ENCODE results near the gene EIF2D.
A peak's percentile ranks its signal among the peaks of the same experiment; 100 is the strongest.

Gene EIF2D

DNA sequence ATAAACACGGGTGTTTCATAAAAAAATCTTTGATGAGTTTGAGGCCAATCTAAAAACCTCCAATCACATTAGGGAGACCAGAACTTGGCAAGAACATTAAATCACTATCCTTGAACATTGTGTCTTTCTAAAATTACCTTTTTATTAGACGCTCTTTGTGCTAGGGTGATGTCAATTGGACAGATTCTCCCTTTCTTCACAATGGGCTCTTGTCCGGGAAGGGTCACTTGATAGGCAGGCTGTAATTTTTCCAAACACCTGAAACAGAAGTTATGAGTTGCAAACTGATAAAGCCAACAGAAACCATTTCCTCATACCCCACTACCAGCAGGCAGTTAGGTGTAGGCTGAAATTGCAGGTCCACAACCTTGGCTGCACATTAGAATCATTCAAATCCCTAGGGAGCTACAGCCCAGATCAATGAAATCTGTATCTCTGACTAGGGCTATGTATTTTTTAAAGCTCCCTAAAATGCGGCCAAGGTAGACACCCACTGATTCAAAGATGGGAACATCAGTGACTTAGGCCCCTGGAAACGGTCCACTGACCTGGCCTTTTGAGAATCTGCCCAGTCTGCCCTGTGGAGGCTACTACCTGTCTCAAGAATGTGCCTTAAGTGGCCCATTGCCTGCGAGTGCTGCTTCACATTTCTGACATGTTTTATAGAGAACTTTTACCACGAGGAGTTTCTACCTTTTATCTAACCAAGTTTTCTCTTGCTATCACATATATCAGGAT is 16.5 kb downstream of the EIF2D start:
- Histone ChIP-seq H3K9ac (ENCODE audit: low read depth, low read length) (no peak overlapping the region), H3K4me1 (ENCODE audit: control insufficient read depth, insufficient read depth, low read length) (peaks cover 16% of the 10 kb centered on the region), H3K4me3 (ENCODE audit: low read length) (no peak overlapping the region), H3K9me3 (replicated peaks; ENCODE audit: low read length) (no peaks in the 10 kb centered on the region), H3K4me2 (ENCODE audit: low read length) (no peak overlapping the region), H3K36me3 (ENCODE audit: insufficient read depth, low read length) (peaks cover 60% of the 10 kb centered on the region), H3K27me3 (ENCODE audit: control insufficient read depth, insufficient read depth, low read length) (no peaks in the 10 kb centered on the region)

DNA sequence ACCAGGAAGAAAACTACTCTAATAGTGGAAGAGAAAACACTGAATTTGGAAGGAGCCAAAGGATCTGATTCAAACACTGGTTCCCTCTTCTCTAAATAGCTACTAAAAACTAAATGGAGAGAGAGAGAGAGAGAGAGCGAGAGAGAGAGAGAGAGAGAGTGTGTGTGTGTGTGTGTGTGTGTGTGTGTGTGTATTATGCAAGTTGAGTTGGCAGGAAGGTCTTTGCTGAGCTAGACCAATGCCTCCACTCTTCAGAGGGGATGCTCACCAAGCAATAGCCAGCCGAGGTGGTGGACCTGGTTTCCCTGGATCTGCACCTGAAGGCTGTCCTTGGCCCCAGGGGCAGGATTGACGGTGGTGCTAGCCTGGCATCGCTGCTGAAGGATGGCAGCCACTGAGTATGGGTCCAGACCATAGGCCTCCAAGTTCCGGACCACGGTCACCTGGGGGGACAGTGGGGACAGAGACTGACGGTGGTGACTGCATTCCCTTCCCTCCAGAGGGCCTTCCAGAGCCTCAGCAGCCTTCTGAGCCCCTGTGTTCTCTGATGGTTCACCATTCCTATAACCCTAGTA is 18.8 kb downstream of the EIF2D start:
- Histone ChIP-seq H3K4me1 (ENCODE audit: control insufficient read depth, insufficient read depth, low read length) (peaks cover 38% of the 10 kb centered on the region), H3K4me2 (ENCODE audit: low read length) (no peak overlapping the region), H3K36me3 (ENCODE audit: insufficient read depth, low read length) (peaks cover 40% of the 10 kb centered on the region), H3K9ac (ENCODE audit: low read depth, low read length) (no peak overlapping the region), H3K27me3 (ENCODE audit: control insufficient read depth, insufficient read depth, low read length) (no peaks in the 10 kb centered on the region), H3K9me3 (replicated peaks; ENCODE audit: low read length) (no peaks in the 10 kb centered on the region), H3K4me3 (ENCODE audit: low read length) (no peak overlapping the region)

DNA sequence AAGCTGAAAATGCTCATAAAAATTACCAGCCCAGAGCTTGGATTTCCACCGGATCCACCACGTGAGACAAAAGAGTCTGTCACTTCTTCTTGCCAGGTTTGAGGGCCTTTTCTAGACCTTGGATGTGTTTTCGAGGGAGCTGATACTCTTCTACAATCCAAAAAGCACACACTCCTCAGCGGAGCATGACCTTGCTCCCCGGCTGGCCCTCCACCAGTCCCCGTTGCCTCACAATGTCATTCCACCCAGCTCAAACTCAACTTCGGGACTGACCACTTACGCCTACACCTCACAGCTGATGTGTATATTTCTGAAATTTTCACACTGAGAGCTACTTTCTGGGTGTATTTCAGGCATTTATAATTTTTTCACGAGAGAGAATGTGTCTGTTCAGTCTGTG is 20.6 kb downstream of the EIF2D start:
- Histone ChIP-seq H3K4me3 (ENCODE audit: low read length) (no peak overlapping the region), H3K9me3 (replicated peaks; ENCODE audit: low read length) (no peaks in the 10 kb centered on the region), H3K4me1 (ENCODE audit: control insufficient read depth, insufficient read depth, low read length) (peaks cover 43% of the 10 kb centered on the region), H3K27me3 (ENCODE audit: control insufficient read depth, insufficient read depth, low read length) (no peaks in the 10 kb centered on the region), H3K36me3 (ENCODE audit: insufficient read depth, low read length) (peaks cover 32% of the 10 kb centered on the region), H3K4me2 (ENCODE audit: low read length) (no peak overlapping the region), H3K9ac (ENCODE audit: low read depth, low read length) (no peak overlapping the region)

DNA sequence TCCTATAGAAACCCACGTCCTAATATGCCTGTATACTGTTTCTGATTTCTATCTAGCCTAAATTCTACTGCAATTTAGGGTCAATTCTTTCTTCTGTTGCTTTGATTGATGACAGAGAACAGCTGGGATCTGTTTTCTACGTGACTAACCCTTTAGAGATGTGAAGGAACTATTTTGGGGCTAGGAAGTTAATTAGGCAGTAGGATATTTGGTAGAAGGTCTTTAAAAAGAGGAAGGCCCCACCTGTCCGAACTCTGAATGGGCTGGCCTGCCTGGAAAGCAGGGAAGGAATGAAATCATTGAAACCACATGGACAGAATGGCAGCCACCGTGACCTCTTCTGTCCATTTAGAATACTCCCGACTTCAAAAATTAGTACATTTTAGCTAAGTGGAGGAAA is 21.0 kb downstream of the EIF2D start:
- Histone ChIP-seq H3K9me3 (replicated peaks; ENCODE audit: low read length) (no peaks in the 10 kb centered on the region), H3K9ac (ENCODE audit: low read depth, low read length) (no peak overlapping the region), H3K4me2 (ENCODE audit: low read length) (peak overlapping the region; percentile 3), H3K4me1 (ENCODE audit: control insufficient read depth, insufficient read depth, low read length) (peaks cover 47% of the 10 kb centered on the region), H3K36me3 (ENCODE audit: insufficient read depth, low read length) (peaks cover 30% of the 10 kb centered on the region), H3K4me3 (ENCODE audit: low read length) (no peak overlapping the region), H3K27me3 (ENCODE audit: control insufficient read depth, insufficient read depth, low read length) (no peaks in the 10 kb centered on the region)

DNA sequence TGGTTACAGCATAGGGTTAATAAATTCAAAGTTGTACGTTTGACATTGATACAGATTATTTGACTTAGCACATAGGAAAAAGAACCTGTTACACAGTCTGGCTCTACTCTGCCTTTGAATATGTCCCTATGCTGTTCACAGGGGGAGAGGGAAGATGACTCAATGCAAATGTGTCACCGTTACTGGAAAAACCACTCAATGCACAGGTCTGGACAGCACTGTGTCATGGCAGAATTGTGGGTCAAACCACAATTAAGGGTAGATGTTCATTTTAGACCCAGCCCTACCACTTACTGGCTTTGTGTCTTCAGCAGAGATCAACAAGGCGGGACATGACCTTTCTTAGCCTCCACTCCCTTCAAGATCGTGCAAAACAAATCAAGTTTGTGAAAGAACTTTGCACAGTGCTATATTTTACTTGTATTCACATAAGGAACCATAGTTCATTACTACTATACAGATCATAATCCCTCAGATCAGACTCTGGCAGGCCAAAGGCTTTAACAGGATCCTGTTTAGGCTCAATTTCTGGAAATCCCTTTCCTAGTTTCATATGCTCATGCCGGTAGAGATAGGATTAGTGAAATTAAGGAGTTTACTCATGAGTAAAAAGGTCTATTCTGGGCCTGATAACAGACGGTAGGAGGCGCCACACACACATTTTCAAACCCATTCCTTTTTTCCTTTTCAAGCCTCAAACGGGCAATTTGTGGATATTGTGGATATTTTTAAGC is 22.1 kb downstream of the EIF2D start:
- no peak overlapping the region for H3K4me3 ChIP-seq (ENCODE audit: low read length)
- peak overlapping the region; percentile 2 for H3K9ac ChIP-seq (ENCODE audit: low read depth, low read length)
- peaks cover 24% of the 10 kb centered on the region for H3K36me3 ChIP-seq (ENCODE audit: insufficient read depth, low read length)
- no peaks in the 10 kb centered on the region for H3K9me3 ChIP-seq (replicated peaks; ENCODE audit: low read length)
- no peaks in the 10 kb centered on the region for H3K27me3 ChIP-seq (ENCODE audit: control insufficient read depth, insufficient read depth, low read length)
- peaks cover 50% of the 10 kb centered on the region for H3K4me1 ChIP-seq (ENCODE audit: control insufficient read depth, insufficient read depth, low read length)
- H3K4me2 ChIP-seq (ENCODE audit: low read length) = peak overlapping the region; percentile 5

DNA sequence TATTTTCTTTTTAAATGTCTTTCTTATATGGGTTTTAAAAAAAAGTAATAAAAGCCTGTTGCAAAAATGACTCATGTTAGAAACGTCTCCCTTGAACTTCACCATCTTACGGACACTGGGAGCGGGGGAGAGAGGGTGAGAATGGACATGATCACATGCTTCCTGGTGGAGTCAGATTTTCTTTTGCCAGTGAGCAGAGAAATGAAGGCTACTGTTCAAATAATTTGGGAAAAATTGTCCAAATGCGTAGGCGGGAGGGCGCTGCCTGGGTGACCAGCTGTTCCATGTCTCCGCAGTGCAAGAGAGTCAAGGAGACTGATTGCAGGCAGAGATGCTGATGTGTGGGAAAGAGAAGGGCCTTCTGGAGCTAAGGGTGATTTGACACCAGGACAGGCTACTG is 23.1 kb downstream of the EIF2D start:
- Histone ChIP-seq H3K9ac (ENCODE audit: low read depth, low read length) (peak overlapping the region; percentile 37), H3K36me3 (ENCODE audit: insufficient read depth, low read length) (peaks cover 18% of the 10 kb centered on the region), H3K27me3 (ENCODE audit: control insufficient read depth, insufficient read depth, low read length) (no peaks in the 10 kb centered on the region), H3K4me3 (ENCODE audit: low read length) (no peak overlapping the region), H3K4me1 (ENCODE audit: control insufficient read depth, insufficient read depth, low read length) (peaks cover 50% of the 10 kb centered on the region), H3K4me2 (ENCODE audit: low read length) (peak overlapping the region; percentile 42), H3K9me3 (replicated peaks; ENCODE audit: low read length) (no peaks in the 10 kb centered on the region)

DNA sequence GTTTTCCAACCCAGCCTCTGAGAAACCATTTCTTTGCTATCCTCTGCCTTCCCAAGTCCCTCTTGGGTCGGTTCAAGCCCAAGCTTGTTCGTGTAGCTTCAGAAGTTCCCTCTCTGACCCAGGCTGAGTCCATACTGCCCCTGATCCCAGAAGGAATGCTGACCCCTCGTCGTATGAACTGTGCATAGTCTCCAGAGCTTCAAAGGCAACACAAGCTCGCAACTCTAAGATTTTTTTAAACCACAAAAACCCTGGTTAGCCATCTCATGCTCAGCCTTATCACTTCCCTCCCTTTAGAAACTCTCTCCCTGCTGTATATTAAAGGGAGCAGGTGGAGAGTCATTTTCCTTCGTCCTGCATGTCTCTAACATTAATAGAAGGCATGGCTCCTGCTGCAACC is 23.8 kb downstream of the EIF2D start:
- no peaks in the 10 kb centered on the region for H3K27me3 ChIP-seq (ENCODE audit: control insufficient read depth, insufficient read depth, low read length)
- no peak overlapping the region for H3K4me3 ChIP-seq (ENCODE audit: low read length)
- peaks cover 50% of the 10 kb centered on the region for H3K4me1 ChIP-seq (ENCODE audit: control insufficient read depth, insufficient read depth, low read length)
- H3K9ac ChIP-seq (ENCODE audit: low read depth, low read length) = peak overlapping the region; percentile 37
- H3K9me3 ChIP-seq (replicated peaks; ENCODE audit: low read length) = no peaks in the 10 kb centered on the region
- H3K4me2 ChIP-seq (ENCODE audit: low read length) = peak overlapping the region; percentile 45
- H3K36me3 ChIP-seq (ENCODE audit: insufficient read depth, low read length) = peaks cover 16% of the 10 kb centered on the region

DNA sequence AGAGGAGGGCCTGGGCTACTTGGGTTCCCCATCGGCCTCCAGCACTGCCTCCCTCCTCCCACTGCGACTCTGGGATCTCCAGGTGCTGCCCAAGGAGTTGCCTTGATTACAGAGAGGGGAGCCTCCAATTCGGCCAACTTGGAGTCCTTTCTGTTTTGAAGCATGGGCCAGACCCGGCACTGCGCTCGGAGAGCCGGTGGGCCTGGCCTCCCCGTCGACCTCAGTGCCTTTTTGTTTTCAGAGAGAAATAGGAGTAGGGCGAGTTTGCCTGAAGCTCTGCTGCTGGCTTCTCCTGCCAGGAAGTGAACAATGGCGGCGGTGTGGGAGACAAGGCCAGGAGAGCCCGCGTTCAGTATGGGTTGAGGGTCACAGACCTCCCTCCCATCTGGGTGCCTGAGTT is 24.4 kb downstream of the EIF2D start:
- no peak overlapping the region for H3K4me3 ChIP-seq (ENCODE audit: low read length)
- H3K4me1 ChIP-seq (ENCODE audit: control insufficient read depth, insufficient read depth, low read length) = peaks cover 50% of the 10 kb centered on the region
- peaks cover 11% of the 10 kb centered on the region for H3K36me3 ChIP-seq (ENCODE audit: insufficient read depth, low read length)
- H3K9ac ChIP-seq (ENCODE audit: low read depth, low read length) = no peak overlapping the region
- no peaks in the 10 kb centered on the region for H3K9me3 ChIP-seq (replicated peaks; ENCODE audit: low read length)
- peaks cover 1% of the 10 kb centered on the region for H3K27me3 ChIP-seq (ENCODE audit: control insufficient read depth, insufficient read depth, low read length)
- H3K4me2 ChIP-seq (ENCODE audit: low read length) = no peak overlapping the region

DNA sequence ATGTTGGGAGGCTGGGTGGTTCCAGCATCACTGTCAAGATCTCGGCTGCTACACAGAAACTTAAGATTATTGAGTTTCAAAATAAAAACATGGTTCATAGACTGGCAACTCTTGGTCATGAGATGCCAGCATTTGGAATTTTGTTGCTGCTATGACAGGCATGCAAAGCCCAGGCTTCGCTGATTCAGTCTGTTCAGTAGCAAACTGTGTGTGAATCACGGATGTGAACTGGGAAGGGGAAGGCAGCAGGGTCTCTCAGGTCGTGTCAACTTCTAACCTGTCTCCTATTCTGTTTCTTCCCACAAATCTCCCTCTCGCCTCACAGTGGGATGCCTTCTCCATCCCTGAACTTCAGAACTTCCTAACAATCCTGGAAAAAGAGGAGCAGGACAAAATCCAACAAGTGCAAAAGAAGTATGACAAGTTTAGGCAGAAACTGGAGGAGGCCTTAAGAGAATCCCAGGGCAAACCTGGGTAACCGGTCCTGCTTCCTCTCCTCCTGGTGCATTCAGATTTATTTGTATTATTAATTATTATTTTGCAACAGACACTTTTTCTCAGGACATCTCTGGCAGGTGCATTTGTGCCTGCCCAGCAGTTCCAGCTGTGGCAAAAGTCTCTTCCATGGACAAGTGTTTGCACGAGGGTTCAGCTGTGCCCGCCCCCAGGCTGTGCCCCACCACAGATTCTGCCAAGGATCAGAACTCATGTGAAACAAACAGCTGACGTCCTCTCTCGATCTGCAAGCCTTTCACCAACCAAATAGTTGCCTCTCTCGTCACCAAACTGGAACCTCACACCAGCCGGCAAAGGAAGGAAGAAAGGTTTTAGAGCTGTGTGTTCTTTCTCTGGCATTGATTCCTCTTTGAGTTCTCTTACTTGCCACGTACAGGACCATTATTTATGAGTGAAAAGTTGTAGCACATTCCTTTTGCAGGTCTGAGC is 25.5 kb downstream of the EIF2D start:
- H3K4me2 ChIP-seq (ENCODE audit: low read length) = no peak overlapping the region
- H3K27me3 ChIP-seq (ENCODE audit: control insufficient read depth, insufficient read depth, low read length) = peaks cover 5% of the 10 kb centered on the region
- H3K4me3 ChIP-seq (ENCODE audit: low read length) = no peak overlapping the region
- no peak overlapping the region for H3K9ac ChIP-seq (ENCODE audit: low read depth, low read length)
- peaks cover 3% of the 10 kb centered on the region for H3K36me3 ChIP-seq (ENCODE audit: insufficient read depth, low read length)
- no peaks in the 10 kb centered on the region for H3K9me3 ChIP-seq (replicated peaks; ENCODE audit: low read length)
- peaks cover 44% of the 10 kb centered on the region for H3K4me1 ChIP-seq (ENCODE audit: control insufficient read depth, insufficient read depth, low read length)

DNA sequence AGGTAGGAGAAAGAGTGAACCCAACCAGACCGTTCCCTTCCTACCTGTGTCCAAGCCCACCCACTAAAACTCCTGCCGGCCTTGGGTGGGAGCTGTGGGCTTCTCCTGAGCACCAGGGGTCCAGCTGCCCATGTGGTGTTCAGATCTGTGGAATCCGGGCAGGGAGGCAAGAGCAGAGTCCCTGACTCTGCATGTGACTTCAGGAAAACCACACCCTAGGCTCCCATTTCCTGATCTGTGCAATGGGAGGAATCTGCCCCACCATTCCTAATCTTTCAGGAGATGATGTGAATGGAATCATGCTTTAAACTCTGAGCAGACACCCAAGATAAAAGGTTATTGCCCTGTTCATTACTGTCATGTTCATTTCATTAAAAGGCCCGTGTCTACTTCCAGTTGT is 27.6 kb downstream of the EIF2D start:
- H3K9me3 ChIP-seq (replicated peaks; ENCODE audit: low read length) = no peaks in the 10 kb centered on the region
- H3K4me3 ChIP-seq (ENCODE audit: low read length) = no peak overlapping the region
- H3K9ac ChIP-seq (ENCODE audit: low read depth, low read length) = no peak overlapping the region
- no peaks in the 10 kb centered on the region for H3K36me3 ChIP-seq (ENCODE audit: insufficient read depth, low read length)
- no peak overlapping the region for H3K4me2 ChIP-seq (ENCODE audit: low read length)
- peaks cover 5% of the 10 kb centered on the region for H3K27me3 ChIP-seq (ENCODE audit: control insufficient read depth, insufficient read depth, low read length)
- peaks cover 32% of the 10 kb centered on the region for H3K4me1 ChIP-seq (ENCODE audit: control insufficient read depth, insufficient read depth, low read length)

All from skeletal muscle satellite cell (primary cell).